Stomach (tissue), 9 donors: ENCODE results near the gene IPPK. TPM values are rescaled to one million over a fixed set of nuclear protein-coding genes. Genes with fewer than 3 reads are reported as not detected.
A peak's percentile ranks its signal among the peaks of the same experiment; 100 is the strongest.

Experiments used
- DNase-seq, 2 donors: peaks; one replicate each; pipeline versions ENCODE4 v3.0.0 to v3.0.0-alpha.2; 2013 to 2019
- H3K27ac ChIP-seq, 5 donors: fragments of 200-600 bp in 4 of 5; sonication (generic) in 4 of 5; one replicate each; pipeline ENCODE4 v1.5.1; 2013 to 2019; ENCODE audit warnings: mild to moderate bottlenecking in 1 of 5, moderate library complexity in 1 of 5
- H3K27me3 ChIP-seq, 3 donors: fragments of 200-600 bp; sonication (generic); one replicate each; pipeline ENCODE4 v1.5.1; 2017 to 2019; ENCODE audit warnings: mixed run types in 1 of 3
- H3K36me3 ChIP-seq, 4 donors: fragments of 200-600 bp; sonication (generic); 1 replicate in 3 of 4; 2 replicates in 1 of 4; pipeline ENCODE4 v1.5.1; 2016 to 2019
- H3K4me1 ChIP-seq, 4 donors: fragments of 200-600 bp; sonication (generic); one replicate each; pipeline ENCODE4 v1.5.1; 2016 to 2019
- H3K4me3 ChIP-seq, 4 donors: fragments of 200-600 bp; sonication (generic) in 3 of 4; one replicate each; pipeline ENCODE4 v1.5.1; 2016 to 2019; ENCODE audit warnings: mild to moderate bottlenecking in 1 of 4
- H3K9me3 ChIP-seq, 4 donors: fragments of 200-600 bp; sonication (generic); one replicate each; pipeline ENCODE4 v1.5.1; 2016 to 2019
- CTCF ChIP-seq, 7 experiments: fragments of 450-650 bp in 4 of 7; fragments of 200-600 bp in 3 of 7; sonication (generic) in 3 of 7; IDR thresholded peaks; one replicate each; pipeline ENCODE4 v1.5.1; 2016 to 2019; ENCODE audit warnings: antibody characterized with exemption in 7 of 7, control low read depth in 2 of 7, mild to moderate bottlenecking in 1 of 7
- EP300 ChIP-seq: sonication (generic); formaldehyde crosslinking; IDR thresholded peaks from one replicate; pipeline ENCODE4 v1.6.1; 2017; ENCODE audit warnings: antibody characterized with exemption
- POLR2A ChIP-seq, 4 donors: fragments of 450-650 bp; IDR thresholded peaks; one replicate each; pipeline ENCODE4 v1.6.1; 2016; ENCODE audit warnings: antibody characterized with exemption in 4 of 4, control low read depth in 2 of 4, mild to moderate bottlenecking in 1 of 4, moderate library complexity in 1 of 4
- POLR2AphosphoS5 ChIP-seq, 3 donors: sonication (generic); formaldehyde crosslinking; IDR thresholded peaks; one replicate each; pipeline ENCODE4 v1.6.1; 2016; ENCODE audit warnings: antibody characterized with exemption in 3 of 3
- WGBS, 5 donors: extraction: QIAGEN DNeasy Blood & Tissue Kit in 3 of 5; methylation state at CpG; one replicate each; pipeline versions ENCODE4 v1.1.5 to v1.1.7; 2013 to 2018; 5-methylcytosine and 5-hydroxymethylcytosine counted together
- intact Hi-C: fragments of 100-400 bp; cut with DNase I; formaldehyde crosslinking; loops from one replicate; pipeline ENCODE4 v1.15.1; 2023; ENCODE audit warnings: low total_unique reads
- polyA plus RNA-seq, 3 donors: library from polyadenylated mRNA; stranded (reverse); fragments of 200-250 nt; gene quantifications; one replicate each; pipeline ENCODE4 v1.2.3, GENCODE V29; 2013
- total RNA-seq, 5 donors: library from RNA; depleted of rRNA; stranded (reverse); fragments of >200 nt; gene quantifications; one replicate each; pipeline versions ENCODE4 v1.1.0 to v1.2.3, GENCODE V29; 2014 to 2016
- donor health status: healthy with polysubstance abuse.
- donor health status: Bipolar disorder and iron deficiency.
- donor health status: healthy.

The IPPK gene
- total and polyA plus RNA-seq, 8 donors: 1.4 to 17.1 (median 10.9) TPM

GRCh38 chr9:92706218-92706940 is 36.4 kb upstream of the IPPK start:
- no peak overlapping the region for H3K27ac ChIP-seq
- no peaks in the 10 kb centered on the region for H3K9me3 ChIP-seq
- no peaks in the 10 kb centered on the region for H3K4me1 ChIP-seq
- intact Hi-C loops: no loop called here
- no peak for DNase-seq
- peaks cover 17 to 26% (median 25%) of the 10 kb centered on the region in 4 donors for H3K36me3 ChIP-seq
- WGBS, 5 donors: 55 to 67% (median 60%) methylated on average over 3 of the region's 3 CpGs
- TF ChIP-seq POLR2A (IDR thresholded peaks at IDR 0.05) (no peak), CTCF (IDR thresholded peaks at IDR 0.05) (peak in 2 of 7 experiments; percentile 23 to 26)
- H3K4me3 ChIP-seq: no peak overlapping the region
- no peaks in the 10 kb centered on the region for H3K27me3 ChIP-seq

- no peak for DNase-seq
- intact Hi-C loops: no loop called here
- WGBS, 5 donors: 72 to 86% (median 78%) methylated on average over 2 of the region's 2 CpGs
Measured at GRCh38 chr9:92704528-92704927, 34.6 kb upstream of the IPPK start.

GRCh38 chr9:92696619-92697018 is 26.7 kb upstream of the IPPK start:
- intact Hi-C loops: no loop called here
- 57 to 80% (median 64%) methylated on average over 1 of the region's 1 CpG for WGBS, 5 donors
- DNase-seq: no peak
- no peak for TF ChIP-seq POLR2AphosphoS5 (IDR thresholded peaks at IDR 0.05)
- TF ChIP-seq EP300: no peak
- no peak for TF ChIP-seq CTCF (IDR thresholded peaks at IDR 0.05)
- no peak overlapping the region for H3K4me3 ChIP-seq
- no peaks in the 10 kb centered on the region for H3K27me3 ChIP-seq
- H3K4me1 ChIP-seq: no peaks in the 10 kb centered on the region
- H3K27ac ChIP-seq: no peak overlapping the region
- H3K36me3 ChIP-seq: no peaks in the 10 kb centered on the region
- H3K9me3 ChIP-seq: peaks cover 4 to 46% (median 27%) of the 10 kb centered on the region in 4 donors

More at GRCh38 chr9:92704528-92704927, 34.6 kb upstream of the IPPK start:
- peaks cover 4 to 8% (median 7%) of the 10 kb centered on the region in 4 donors for H3K36me3 ChIP-seq
- TF ChIP-seq EP300: no peak
- TF ChIP-seq POLR2A (IDR thresholded peaks at IDR 0.05): no peak
- no peak for TF ChIP-seq POLR2AphosphoS5 (IDR thresholded peaks at IDR 0.05)
- TF ChIP-seq CTCF (IDR thresholded peaks at IDR 0.05): no peak
- no peak overlapping the region for H3K4me3 ChIP-seq
- H3K27ac ChIP-seq: no peak overlapping the region
- no peaks in the 10 kb centered on the region for H3K9me3 ChIP-seq
- no peaks in the 10 kb centered on the region for H3K4me1 ChIP-seq
- no peaks in the 10 kb centered on the region for H3K27me3 ChIP-seq

- TF ChIP-seq POLR2AphosphoS5 (IDR thresholded peaks at IDR 0.05): no peak
- TF ChIP-seq EP300: no peak
- no peak for TF ChIP-seq CTCF (IDR thresholded peaks at IDR 0.05)
- TF ChIP-seq POLR2A (IDR thresholded peaks at IDR 0.05): no peak
- Histone ChIP-seq H3K4me1 (no peaks in the 10 kb centered on the region), H3K4me3 (no peak overlapping the region), H3K36me3 (no peaks in the 10 kb centered on the region), H3K27me3 (no peaks in the 10 kb centered on the region), H3K9me3 (peaks cover 0 to 26% (median 16%) of the 10 kb centered on the region in 4 donors), H3K27ac (no peak overlapping the region)
- no peak for DNase-seq
- intact Hi-C loops: no loop called here
- 66 to 74% (median 69%) methylated on average over 3 of the region's 3 CpGs for WGBS, 5 donors
Measured at GRCh38 chr9:92686954-92687353, 17.0 kb upstream of the IPPK start.
